Epithelial cell of esophagus (primary cell): Measurements from ENCODE around the gene LIPN.

Experiments
- DNase-seq: peaks from one replicate; pipeline ENCODE4 v3.0.0; 2010; ENCODE audit warnings: low read depth
- H3K4me3 ChIP-seq: 2 replicates; pipeline ENCODE4 v1.5.1; 2011; ENCODE audit warnings: mild to moderate bottlenecking, low read length, control low read depth
- CTCF ChIP-seq: IDR thresholded peaks from 2 replicates; pipeline ENCODE4 v1.5.1; 2011; ENCODE audit warnings: low read depth, mild to moderate bottlenecking, low read length, control low read depth, inconsistent platforms; ENCODE audit not compliant: insufficient read depth; ENCODE audit errors: missing control alignments

LIPN gene

DNA sequence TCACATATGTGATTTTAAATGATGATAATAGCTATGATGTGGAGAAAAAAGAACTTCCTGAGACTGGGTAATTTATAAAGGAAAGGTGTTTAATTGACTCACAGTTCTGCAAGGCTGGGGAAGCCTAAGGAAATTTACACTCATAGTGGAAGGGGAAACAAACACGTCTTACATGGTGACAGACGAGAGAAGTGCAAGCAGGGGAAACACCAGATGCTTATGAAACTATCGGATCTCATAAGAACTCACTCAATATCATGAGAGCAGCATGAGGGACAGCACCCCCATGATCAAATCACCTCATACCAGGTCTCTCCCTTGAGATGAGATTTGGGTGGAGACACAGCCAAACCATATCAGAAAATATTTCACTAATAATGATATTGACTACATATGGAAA, 4.1 kb upstream of the LIPN start:
- no peak for TF ChIP-seq CTCF
- H3K4me3 ChIP-seq: no peak overlapping the region
- DNase-seq: no peak

DNA sequence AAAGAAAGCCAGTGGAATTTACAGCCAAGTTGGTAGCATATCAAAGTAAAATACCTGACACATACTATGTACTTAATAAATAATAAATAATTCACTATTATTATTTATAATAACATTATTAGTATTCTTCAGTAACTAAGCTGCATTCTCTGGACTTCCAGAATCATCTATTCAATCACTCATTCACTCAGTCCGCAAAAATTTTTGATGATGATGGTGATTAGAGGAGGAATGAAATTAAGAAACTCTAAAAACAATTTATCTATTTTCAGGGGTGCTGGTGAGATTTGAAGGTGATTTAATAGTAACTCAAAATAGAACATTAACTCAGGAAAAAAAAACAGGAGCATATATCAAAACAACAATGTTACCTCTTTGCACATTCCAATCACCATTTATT, 3.2 kb upstream of the LIPN start:
- H3K4me3 ChIP-seq: no peak overlapping the region
- no peak for DNase-seq
- no peak for TF ChIP-seq CTCF

GRCh38 chr10:88762906-88763305, 3.1 kb downstream of the LIPN start:
- TF ChIP-seq CTCF: no peak

GRCh38 chr10:88763441-88763840, 3.6 kb downstream of the LIPN start:
- no peak for TF ChIP-seq CTCF
- H3K4me3 ChIP-seq: no peak overlapping the region
- peak; percentile 70 for DNase-seq

More at GRCh38 chr10:88762906-88763305, 3.1 kb downstream of the LIPN start:
- no peak for DNase-seq
- no peak overlapping the region for H3K4me3 ChIP-seq

GRCh38 chr10:88764110-88764509, 4.3 kb downstream of the LIPN start:
- DNase-seq: no peak
- TF ChIP-seq CTCF: no peak
- no peak overlapping the region for H3K4me3 ChIP-seq

- no peak for TF ChIP-seq CTCF
- H3K4me3 ChIP-seq: no peak overlapping the region
- no peak for DNase-seq
Observed at GRCh38 chr10:88765816-88766215, 6.0 kb downstream of the LIPN start.

- H3K4me3 ChIP-seq: no peak overlapping the region
- TF ChIP-seq CTCF: no peak
- DNase-seq: no peak
Observed at GRCh38 chr10:88769384-88769783, 9.6 kb downstream of the LIPN start.
